Measurements from ENCODE around the gene ATP11A. TPM values are rescaled to one million over a fixed set of nuclear protein-coding genes. Genes with fewer than 3 reads are reported as not detected.
"Not testable (repeated sequence)": the region's sequence is repeated elsewhere in the genome, so short reads cannot be mapped to it uniquely, and the experiment has no call there.

The ATP11A gene
- total RNA-seq, 1 experiment from 2014 or later: 2.5 TPM

- no peak for DNase-seq
- H3K9me3 ChIP-seq: no peaks in the 10 kb centered on the region
- no peaks in the 10 kb centered on the region for H3K27me3 ChIP-seq
- no peak overlapping the region for H3K4me3 ChIP-seq
- H3K36me3 ChIP-seq: no peaks in the 10 kb centered on the region
These were observed 189.5 kb downstream of the ATP11A start for GRCh38 chr13:112879283-112879833.

GRCh38 chr13:112880221-112880641 is 190.4 kb downstream of the ATP11A start:
- H3K9me3 ChIP-seq: no peaks in the 10 kb centered on the region
- no peak overlapping the region for H3K4me3 ChIP-seq
- H3K27me3 ChIP-seq: no peaks in the 10 kb centered on the region
- no peak for DNase-seq
- H3K36me3 ChIP-seq: no peaks in the 10 kb centered on the region

GRCh38 chr13:112880976-112881540 is 191.2 kb downstream of the ATP11A start:
- Histone ChIP-seq H3K27me3 (no peaks in the 10 kb centered on the region), H3K9me3 (no peaks in the 10 kb centered on the region), H3K36me3 (no peaks in the 10 kb centered on the region), H3K4me3 (no peak overlapping the region)
- DNase-seq: no peak

- Histone ChIP-seq H3K4me3 (no peak overlapping the region), H3K36me3 (no peaks in the 10 kb centered on the region), H3K9me3 (no peaks in the 10 kb centered on the region), H3K27me3 (no peaks in the 10 kb centered on the region)
- no peak for DNase-seq
These were observed 192.1 kb downstream of the ATP11A start for GRCh38 chr13:112881656-112882554.

GRCh38 chr13:112882555-112883024 is 192.8 kb downstream of the ATP11A start:
- Histone ChIP-seq H3K4me3 (no peak overlapping the region), H3K27me3 (no peaks in the 10 kb centered on the region), H3K36me3 (no peaks in the 10 kb centered on the region), H3K9me3 (no peaks in the 10 kb centered on the region)
- DNase-seq: no peak

GRCh38 chr13:112883241-112883945 is 193.6 kb downstream of the ATP11A start:
- Histone ChIP-seq H3K9me3 (no peaks in the 10 kb centered on the region), H3K36me3 (no peaks in the 10 kb centered on the region), H3K4me3 (no peak overlapping the region), H3K27me3 (no peaks in the 10 kb centered on the region)
- DNase-seq: no peak

GRCh38 chr13:112884700-112885099 is 194.9 kb downstream of the ATP11A start:
- H3K9me3 ChIP-seq, H3K27me3 ChIP-seq, H3K36me3 ChIP-seq, DNase-seq, H3K4me3 ChIP-seq: not testable (repeated sequence)

GRCh38 chr13:112885242-112885781 is 195.5 kb downstream of the ATP11A start:
- H3K36me3 ChIP-seq: no peaks in the 10 kb centered on the region
- no peaks in the 10 kb centered on the region for H3K27me3 ChIP-seq
- no peak for DNase-seq
- H3K9me3 ChIP-seq: no peaks in the 10 kb centered on the region
- H3K4me3 ChIP-seq: no peak overlapping the region

- H3K9me3 ChIP-seq: no peaks in the 10 kb centered on the region
- peak overlapping the region; percentile 3; the same call in 1 of the 2 replicates for H3K4me3 ChIP-seq
- peak; percentile 88 for DNase-seq
- no peaks in the 10 kb centered on the region for H3K27me3 ChIP-seq
- no peaks in the 10 kb centered on the region for H3K36me3 ChIP-seq
These were observed 196.0 kb downstream of the ATP11A start for GRCh38 chr13:112885782-112886268.

GRCh38 chr13:112887151-112887550 is 197.3 kb downstream of the ATP11A start:
- H3K27me3 ChIP-seq: no peaks in the 10 kb centered on the region
- no peak overlapping the region for H3K4me3 ChIP-seq
- H3K9me3 ChIP-seq: no peaks in the 10 kb centered on the region
- no peak for DNase-seq
- no peaks in the 10 kb centered on the region for H3K36me3 ChIP-seq

- Histone ChIP-seq H3K4me3 (no peak overlapping the region), H3K9me3 (no peaks in the 10 kb centered on the region), H3K27me3 (no peaks in the 10 kb centered on the region), H3K36me3 (no peaks in the 10 kb centered on the region)
- DNase-seq: no peak
These were observed 197.7 kb downstream of the ATP11A start for GRCh38 chr13:112887557-112887991.

GRCh38 chr13:112888238-112889111 is 198.6 kb downstream of the ATP11A start:
- Histone ChIP-seq H3K27me3 (no peaks in the 10 kb centered on the region), H3K9me3 (no peaks in the 10 kb centered on the region), H3K36me3 (no peaks in the 10 kb centered on the region), H3K4me3 (no peak overlapping the region)
- DNase-seq: no peak

GRCh38 chr13:112889351-112890290 is 199.8 kb downstream of the ATP11A start:
- Histone ChIP-seq H3K9me3 (no peaks in the 10 kb centered on the region), H3K4me3 (no peak overlapping the region), H3K36me3 (no peaks in the 10 kb centered on the region), H3K27me3 (no peaks in the 10 kb centered on the region)
- DNase-seq: no peak

GRCh38 chr13:112890316-112891145 is 200.7 kb downstream of the ATP11A start:
- Histone ChIP-seq H3K36me3 (no peaks in the 10 kb centered on the region), H3K9me3 (no peaks in the 10 kb centered on the region), H3K27me3 (peaks cover 3% of the 10 kb centered on the region; the same call in 1 of the 2 replicates), H3K4me3 (no peak overlapping the region)
- DNase-seq: no peak
